PC-9 (cell line): Measurements from ENCODE around the gene MALAT1.

Experiments used
- CTCF ChIP-seq: fragments of 200-600 bp; sonication (generic); conservative IDR thresholded peaks from 2 replicates; pipeline ENCODE4 v1.6.1; 2017; ENCODE audit warnings: mixed run types, antibody characterized with exemption, mild to moderate bottlenecking, moderate library complexity
- EZH2 ChIP-seq: fragments of 200-600 bp; sonication (generic); IDR thresholded peaks from 2 replicates; pipeline ENCODE4 v1.8.0; 2017; ENCODE audit warnings: antibody characterized with exemption, low read depth

- no peak for TF ChIP-seq CTCF
- no peak for TF ChIP-seq EZH2
Measured at GRCh38 chr11:65506290-65506771, 7.5 kb downstream of the MALAT1 start.
